HG03025 (cell line): ENCODE measurements around the gene MRPL54.

Source experiments
- ATAC-seq: cut with Tn5 transposase; IDR thresholded peaks from one replicate; pipeline ENCODE4 v1.9.1; 2021; ENCODE audit warnings: mild to moderate bottlenecking, moderate library complexity; ENCODE audit not compliant: unreplicated experiment, low FRiP score

MRPL54 gene

DNA sequence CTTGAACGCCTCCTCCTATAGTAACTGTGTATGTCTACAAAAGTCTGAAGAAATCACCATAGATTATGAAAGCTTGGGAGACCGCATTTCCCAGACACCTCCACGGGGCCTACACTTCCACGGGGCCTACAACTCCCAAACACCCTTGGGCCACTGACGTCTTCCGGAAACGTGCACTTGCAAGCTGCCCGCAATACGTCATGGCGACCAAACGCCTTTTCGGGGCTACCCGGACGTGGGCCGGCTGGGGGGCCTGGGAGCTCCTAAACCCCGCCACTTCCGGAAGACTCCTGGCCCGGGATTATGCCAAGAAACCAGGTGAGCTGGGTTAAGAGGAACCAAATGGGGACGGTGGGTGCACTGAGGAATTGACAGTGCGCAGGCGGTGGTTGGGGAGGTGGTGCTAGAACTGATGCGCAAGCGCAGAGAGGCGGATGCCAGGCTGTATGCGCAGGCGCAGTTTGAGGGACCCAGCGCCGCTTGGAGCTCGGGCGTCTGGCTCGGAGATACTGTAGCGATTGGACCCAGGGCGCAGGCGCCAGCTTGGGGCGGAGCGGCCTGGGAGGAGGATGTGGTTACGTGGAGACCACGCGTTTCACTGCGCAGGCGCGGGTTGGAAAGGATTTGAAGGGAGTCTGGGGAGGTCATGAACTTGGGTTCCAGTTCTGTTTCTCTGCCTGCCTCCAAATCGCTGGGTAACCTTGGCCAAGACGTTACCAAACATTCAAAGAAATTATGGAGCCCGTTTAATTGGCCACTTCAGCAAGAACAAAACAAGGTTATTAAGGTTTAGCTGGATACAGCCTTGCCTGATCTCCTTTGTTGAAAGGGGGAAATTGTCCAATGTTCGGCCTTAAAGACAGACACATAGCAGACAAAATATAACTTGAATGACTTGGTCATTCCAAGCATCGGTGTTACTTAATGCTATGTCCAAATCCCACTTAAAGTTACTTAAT lies at the start of gene MRPL54:
TSS of gene MRPL54 (plus strand) at position 182 of the 959 bp plus-strand sequence. CDS start at position 201, 19 bp downstream.
- peak; percentile 80 for ATAC-seq

DNA sequence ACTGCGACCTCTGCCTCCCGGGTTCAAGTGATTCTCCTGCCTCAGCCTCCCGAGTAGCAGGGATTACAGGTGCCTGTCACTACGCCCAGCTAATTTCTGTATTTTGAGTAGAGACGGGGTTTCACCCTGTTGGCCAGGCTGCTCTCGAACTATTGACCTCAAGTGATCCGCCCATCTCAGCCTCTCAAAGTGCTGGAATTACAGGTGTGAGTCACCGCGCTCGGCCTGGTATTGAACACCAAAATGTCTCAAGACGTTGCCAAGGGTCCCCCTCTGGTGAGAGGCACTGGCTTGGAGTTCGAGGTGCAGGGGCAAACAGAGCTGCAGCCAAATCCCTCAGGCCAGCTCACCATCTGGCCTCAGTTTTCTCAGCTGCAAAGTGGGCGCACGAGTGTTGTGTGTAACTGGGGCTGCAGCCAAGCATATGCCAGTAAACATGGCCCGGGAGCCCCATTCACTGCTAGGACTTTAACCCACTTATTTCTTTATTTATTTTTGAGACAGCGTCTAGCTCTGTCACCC lies 46.3 kb upstream of the MRPL54 start:
- ATAC-seq = no peak

DNA sequence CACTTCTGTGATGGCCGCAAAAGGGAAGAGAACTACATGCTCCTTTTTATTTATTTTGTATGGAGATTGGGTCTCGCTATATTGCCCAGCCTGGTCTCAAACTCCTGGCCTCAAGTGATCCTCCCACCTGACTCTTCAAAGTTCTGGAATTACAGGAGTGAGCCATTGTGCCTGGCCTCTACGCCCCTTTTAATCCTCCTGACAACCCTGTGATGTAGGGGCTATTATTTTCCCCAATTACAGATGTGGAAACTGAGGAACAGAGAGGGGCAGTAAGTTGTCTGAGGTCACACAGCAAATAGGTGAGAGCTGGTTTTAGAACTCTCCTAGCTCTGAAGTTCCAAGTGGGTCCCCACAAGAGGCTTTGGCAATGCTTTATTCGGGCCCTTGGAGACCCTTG lies 42.6 kb upstream of the MRPL54 start:
- no peak for ATAC-seq

DNA sequence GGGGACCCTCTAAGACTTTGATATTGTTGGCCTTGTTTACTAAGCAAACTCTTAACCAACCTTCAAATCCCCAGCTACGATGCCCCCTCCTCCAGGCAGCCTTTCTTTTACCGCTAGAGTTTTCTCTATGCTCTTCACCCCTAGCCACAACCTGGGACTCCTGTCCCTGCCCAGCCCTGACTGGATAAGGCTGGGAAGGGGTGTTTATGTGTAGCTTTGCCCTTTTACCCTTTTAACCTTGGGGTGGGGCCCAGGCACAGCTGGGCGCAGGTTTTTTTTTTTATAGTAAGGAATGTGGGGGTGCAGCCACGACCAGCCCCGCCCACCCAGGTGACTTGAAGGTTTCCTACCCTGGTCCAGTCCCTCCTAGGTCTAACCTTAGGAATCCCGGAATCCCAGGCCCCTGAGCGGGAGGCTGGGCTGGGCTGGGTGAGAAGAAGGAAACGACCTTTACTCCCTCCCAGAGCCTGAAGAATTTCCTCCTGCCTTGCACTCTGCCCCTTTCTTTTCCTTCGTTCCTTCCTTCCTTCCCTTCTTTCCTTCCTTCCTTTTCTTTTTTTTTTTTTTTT lies 42.0 kb upstream of the MRPL54 start:
- no peak for ATAC-seq

DNA sequence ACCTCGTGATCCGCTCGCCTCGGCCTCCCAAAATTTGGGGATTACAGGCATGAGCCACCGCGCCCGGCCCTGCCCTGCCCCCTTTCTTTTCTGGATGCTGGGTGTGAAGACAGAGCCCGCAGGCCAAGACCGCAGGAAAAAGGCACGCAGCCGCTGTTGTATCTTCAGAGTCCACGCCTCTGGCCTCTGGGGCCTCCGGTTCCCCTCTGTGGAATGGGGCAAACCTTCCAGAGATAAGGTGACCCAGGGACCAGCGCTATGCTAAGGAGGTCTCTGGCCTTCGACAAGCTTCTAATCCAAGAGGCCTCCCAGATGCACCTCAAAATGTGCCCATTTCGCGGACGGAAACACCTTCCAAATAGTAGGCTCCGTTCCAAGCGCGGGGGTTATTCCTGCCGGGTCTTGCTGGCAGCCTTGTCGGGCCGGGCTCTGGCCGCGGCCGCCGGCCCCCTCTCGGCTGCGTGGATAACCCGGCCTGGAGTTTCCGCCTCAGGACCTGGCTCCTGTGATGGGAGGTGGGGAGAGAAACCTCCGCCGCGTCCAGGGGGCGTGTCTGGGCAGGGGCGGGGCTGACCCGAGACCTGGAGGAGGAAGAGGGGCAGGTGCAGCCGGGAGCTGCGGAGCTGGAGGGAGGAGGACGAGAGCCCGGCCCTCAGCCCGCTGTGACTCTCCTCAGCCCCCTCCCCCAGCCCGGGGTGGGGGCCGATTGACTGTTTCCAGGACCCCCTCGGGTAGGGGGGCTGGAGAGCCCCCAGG lies 41.2 kb upstream of the MRPL54 start:
- ATAC-seq = no peak

DNA sequence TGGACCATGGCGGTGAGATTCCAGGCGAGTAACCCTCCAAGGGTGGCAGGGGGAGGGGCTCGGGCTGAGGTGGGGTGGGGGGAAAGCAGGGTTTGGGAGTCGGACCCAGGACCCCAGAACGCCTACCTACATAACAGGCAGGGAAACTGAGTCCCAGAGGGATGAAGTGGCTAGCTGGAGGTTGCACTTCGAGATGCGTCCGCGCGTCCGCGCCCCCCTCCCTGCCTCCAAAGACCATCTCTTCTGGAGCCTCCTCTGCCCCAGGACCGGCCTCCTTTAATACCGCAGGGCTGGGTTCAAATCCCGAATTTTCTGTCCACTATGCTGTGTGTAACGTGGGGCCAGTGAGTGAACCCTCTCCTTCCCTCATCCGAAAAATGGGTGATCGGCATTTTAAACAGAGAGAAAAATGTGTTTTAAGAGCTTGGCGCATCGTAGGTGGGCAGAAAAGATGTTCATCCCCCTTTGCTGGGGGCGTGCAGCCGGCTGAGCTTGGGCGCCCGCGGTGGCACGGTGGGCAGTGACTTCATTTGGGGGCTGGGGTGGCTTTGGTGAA lies 40.5 kb upstream of the MRPL54 start:
- ATAC-seq = no peak

DNA sequence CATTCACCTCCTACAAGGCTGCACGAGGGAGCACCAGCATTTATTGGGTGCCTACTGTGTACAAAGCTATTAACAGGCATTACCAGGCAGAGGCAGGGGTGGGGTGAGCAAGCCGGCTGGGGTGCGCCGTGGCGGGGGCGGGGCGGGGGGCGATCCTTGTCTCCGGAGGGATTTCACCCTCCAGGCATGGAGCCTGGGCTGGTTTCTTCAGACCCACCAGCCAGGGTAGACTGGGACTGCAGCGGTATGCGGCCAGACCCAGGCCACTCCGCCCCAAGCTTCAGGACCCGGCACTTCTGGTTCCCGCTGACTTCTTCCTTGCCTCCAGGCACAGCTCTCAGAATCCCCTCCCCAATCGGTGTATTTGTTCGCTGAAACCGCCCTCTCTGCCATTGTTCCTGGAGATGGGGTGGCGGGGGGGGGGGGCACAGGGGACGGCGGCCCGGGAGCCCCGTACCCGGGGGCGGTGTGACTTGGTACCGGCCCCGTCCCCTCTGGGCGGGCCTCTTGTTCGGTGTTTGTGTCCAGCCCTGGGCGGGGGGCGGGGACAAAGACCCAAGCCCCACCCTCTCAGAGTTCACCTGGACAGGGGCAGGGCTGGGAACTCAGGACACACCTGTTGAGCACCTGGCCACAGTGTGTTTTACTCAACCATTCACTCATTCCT lies 39.9 kb upstream of the MRPL54 start:
- no peak for ATAC-seq

DNA sequence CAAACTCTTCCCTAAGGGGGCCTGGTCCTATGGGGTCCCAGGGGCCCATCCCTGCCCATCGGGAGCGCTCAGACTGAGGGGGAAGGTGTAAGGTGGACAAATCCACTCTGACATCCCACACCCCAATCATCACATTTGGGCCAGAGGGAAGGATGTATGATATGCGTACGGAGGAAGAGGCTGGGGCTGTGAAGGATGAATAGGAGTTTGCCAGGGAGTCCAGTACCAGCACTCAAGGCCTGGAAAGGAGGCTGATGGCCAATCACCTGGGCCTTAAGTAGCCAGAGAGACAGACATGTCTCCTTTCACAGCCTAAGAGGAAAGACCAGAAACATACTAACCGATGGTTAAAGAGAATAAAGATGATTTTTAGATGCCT lies 39.4 kb upstream of the MRPL54 start:
- no peak for ATAC-seq

DNA sequence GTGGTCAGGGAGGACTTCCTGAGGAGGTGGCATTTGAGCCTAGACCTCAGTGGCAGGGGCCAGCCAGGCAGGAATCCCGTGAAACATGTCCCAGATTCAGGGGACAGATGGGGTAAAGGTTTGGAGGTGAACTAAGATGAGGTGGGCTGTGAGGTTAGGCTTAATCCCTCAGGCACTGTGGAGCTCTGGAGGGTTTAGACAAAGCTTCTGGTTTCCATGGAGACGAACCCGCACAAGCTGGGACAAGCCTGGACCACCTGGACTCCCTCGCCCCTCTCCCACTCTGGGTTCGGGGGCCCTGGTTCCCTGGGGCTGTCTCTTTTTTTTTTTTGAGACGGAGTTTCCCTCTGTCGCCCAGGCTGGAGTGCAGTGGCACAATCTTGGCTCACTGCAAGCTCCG lies 38.6 kb upstream of the MRPL54 start:
- ATAC-seq = no peak

DNA sequence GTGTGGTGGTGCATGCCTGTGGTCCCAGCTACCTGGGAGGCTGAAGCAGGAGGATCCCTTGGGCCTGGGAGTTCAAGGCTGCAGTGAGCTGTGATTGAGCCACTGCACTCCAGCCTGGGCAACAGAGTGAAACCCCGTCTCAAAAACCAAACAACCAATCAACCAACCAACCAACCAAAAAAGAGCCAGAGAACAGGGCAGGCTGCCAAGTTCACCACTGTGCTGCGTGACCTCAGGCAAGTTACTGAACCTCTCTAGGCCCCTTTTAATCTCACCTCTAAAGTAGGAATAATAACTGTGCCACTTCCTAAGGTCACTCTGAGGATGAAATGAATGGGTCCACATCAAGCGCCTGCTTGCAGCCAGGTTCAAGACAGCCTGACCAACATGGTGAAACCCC lies 37.4 kb upstream of the MRPL54 start:
- ATAC-seq = no peak

DNA sequence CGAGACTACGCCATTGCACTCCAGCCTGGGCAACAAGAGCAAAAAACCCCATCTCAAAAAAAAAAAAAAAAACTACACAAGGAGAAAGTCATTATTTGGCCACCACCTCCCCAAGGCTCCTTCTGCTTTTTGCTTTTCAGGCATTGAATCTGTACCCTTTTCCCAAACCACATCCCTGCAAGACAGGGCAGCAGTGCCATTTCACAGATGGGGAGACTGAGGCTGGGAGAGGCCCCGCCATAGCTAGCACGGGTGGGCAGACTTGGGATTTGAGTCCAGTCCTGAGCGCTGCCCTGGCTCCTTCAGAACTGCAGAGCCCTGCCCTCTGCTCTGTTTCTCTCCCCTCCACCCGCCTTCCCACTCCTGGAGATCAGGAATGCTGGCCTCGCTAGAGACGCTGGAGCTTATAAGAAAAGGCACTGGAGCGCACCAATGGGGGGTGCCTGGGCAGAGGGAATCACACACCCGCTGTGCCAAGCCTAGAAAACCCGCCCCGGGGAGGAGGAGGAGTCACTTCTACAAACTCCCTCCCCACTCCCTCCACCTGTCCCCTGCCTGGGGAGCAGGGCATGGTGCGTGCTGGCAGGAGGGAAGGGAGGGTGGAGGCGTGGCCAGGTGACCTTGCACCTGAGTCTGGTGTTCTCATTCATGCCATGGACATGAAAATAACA lies 36.7 kb upstream of the MRPL54 start:
- no peak for ATAC-seq

DNA sequence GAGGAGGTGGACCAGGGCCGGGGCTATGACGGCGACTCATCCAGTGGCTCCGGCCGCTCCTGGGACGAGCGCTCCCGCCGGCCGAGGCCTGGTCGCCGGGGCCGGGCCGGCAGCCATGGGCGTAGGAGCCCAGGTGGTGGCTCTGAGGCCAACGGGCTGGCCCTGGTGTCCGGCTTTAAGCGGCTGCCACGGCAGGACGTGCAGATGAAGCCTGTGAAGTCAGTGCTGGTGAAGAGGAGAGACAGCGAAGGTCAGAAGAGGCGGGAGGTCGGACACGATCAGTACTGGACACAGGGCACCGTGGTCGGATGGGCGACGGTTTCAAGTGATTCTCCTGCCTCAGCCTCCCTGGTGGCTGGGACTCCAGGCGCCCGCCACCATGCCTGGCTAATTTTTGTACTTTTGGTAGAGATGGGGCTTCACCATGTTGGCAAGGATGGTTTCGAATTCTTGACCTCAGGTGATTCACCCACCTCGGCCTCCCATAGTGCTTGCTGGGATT lies 32.0 kb upstream of the MRPL54 start:
- no peak for ATAC-seq

DNA sequence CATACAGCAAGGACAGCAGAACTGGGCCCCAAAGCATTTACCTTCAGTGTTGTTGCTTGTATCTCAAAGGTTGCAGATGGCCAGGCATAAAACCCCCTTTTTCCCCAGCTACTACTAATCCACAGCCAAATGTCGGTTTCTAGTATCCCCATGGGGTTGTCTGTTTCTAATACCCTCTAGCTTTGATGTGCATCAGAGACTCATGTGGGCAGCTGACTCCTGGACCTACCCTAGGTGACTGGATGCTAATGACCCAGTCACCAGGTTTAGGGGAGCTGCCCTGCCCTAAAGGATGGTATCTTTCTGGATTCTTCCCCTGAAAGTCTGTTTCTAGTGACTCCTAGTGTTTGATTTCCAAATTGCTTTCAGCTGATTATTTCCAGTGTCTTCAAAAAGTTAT lies 30.4 kb upstream of the MRPL54 start:
- no peak for ATAC-seq

DNA sequence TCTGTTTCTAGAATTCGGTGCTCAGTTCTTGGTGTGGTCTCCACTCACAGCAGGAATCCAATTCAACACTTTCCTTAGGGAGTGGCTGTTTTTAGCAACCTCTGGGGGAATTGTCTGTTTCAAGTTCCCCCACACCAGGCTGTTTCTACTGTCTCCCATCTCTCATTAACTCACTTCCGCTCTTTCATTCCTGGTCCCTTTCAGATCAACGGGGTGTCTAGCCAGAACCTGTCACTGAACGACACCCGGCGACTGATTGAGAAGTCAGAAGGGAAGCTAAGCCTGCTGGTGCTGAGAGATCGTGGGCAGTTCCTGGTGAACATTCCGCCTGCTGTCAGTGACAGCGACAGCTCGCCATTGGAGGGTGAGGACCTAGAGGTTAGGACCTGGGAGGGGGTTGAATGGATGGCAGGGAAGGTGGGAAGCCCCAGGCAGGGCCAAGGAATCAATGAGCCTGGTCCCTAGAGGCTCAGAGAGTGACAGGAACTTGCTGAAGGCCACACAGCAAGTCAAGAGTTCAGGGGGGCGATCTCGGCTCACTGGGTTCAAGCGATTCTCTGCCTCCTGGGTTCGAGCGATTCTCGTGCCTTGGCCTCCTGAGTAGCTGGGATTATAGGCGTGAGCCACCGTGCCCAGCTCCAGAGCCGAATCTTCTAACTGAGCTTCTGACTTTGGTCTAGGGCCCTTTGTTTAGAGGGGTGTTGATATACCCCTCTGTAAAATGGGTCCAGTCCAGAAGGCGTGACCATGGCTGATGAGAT lies 28.8 kb upstream of the MRPL54 start:
- ATAC-seq = no peak

DNA sequence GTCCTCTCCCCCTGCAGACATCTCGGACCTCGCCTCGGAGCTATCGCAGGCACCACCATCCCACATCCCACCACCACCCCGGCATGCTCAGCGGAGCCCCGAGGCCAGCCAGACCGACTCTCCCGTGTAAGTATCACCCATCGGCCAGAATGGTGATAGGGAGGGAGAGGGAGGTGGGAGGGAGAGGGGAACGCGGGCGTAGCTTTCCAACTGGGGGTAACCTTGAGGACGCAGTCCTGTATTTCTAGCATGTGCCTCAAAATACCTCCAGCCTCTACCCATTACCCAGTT lies 28.2 kb upstream of the MRPL54 start:
- ATAC-seq = no peak

DNA sequence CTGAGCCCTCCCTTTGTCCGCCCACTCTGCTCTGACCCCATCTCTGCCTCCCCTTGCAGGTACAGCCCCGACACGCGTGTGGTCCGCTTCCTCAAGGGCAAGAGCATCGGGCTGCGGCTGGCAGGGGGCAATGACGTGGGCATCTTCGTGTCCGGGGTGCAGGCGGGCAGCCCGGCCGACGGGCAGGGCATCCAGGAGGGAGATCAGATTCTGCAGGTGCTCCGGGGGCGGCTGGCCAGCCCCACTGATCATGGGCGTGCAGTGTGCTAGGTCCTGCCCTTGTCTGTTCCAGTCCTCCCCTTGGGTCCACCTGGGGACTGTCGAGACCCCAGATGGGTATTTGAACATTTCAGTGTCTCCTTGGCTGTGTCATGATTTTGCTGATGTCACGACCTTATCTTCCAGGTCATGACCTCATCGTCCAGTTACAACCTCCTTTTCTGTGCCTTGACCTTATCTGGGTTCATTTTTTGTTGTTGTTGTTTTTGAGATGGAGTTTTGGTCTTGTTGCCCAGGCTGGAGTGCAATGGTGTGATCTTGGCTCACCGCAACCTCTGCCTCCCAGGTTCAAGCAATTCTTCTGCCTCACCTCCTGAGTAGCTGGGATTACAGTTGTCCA lies 26.3 kb upstream of the MRPL54 start:
- ATAC-seq = no peak

DNA sequence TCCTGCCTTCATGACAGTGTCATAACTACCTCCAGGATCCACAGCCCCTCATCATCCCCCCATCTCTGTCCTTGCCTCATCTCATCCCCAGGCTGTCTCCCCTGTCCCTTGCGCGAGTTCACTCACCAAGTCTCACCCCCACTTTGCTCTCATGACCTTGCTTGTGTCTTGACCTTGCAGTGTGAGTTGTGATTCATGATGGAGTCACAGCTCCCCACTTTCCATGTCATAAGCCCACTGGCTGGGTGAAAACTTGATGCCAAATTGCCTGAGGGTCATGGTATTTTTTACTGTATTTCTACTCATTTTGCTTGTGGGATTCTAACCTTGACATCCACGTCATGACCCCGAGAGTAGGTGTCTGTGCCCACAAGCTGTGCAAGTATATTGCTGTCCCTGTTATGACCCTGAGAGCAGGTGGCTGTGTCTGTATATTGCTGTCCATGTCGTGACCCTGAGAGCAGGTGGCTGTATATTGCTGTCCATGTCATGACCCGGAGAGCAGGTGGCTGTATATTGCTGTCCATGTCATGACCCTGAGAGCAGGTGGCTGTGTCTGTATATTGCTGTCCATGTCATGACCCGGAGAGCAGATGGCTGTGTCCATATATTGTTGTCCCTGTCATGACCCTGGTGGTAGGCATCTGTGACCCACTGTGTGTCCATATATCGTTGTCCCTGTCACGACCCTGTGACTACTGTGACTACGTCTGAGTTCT lies 24.8 kb upstream of the MRPL54 start:
- ATAC-seq = no peak
